Activated naive CD4-positive, alpha-beta T cell treated with anti-CD3 and anti-CD28 coated beads for 36 hours (primary cell): ENCODE results near the gene TP53BP2. TPM values are rescaled to one million over a fixed set of nuclear protein-coding genes. Genes with fewer than 3 reads are reported as not detected.
"Not testable (repeated sequence)": the region's sequence is repeated elsewhere in the genome, so short reads cannot be mapped to it uniquely, and the experiment has no call there.

Experiments
- CTCF ChIA-PET: fragments of 350-600 bp; sonication (Branson Sonifier 250); formaldehyde crosslinking; loops from one replicate; lab custom pipeline; 2021; ENCODE audit warnings: antibody characterized with exemption; lab: Charles Lee
- DNase-seq: peaks from one replicate; pipeline ENCODE4 v3.0.0-alpha.2; 2020
- H3K27ac Mint-ChIP-seq: one replicate; pipeline ENCODE4 v1.8.0; 2021; ENCODE audit warnings: mild to moderate bottlenecking, mixed read lengths
- H3K27me3 Mint-ChIP-seq: one replicate; pipeline ENCODE4 v1.8.0; 2021; ENCODE audit warnings: low read depth, mixed read lengths
- H3K36me3 Mint-ChIP-seq: one replicate; pipeline ENCODE4 v1.8.0; 2021; ENCODE audit warnings: low read depth, mixed read lengths
- H3K4me1 Mint-ChIP-seq: one replicate; pipeline ENCODE4 v1.8.0; 2021; ENCODE audit warnings: low read depth, mixed read lengths
- H3K4me3 Mint-ChIP-seq: one replicate; pipeline ENCODE4 v1.8.0; 2021; ENCODE audit warnings: mild to moderate bottlenecking, moderate library complexity, mixed read lengths
- H3K9me3 Mint-ChIP-seq: one replicate; pipeline ENCODE4 v1.8.0; 2021; ENCODE audit warnings: mixed read lengths
- intact Hi-C: fragments of 100-400 bp; cut with micrococcal nuclease; formaldehyde crosslinking; loops from one replicate; pipeline ENCODE4 v1.15.1; 2023
- total RNA-seq, 2 experiments: library from RNA; stranded (reverse); gene quantifications; one replicate each; pipeline ENCODE4 v1.2.3, GENCODE V29; 2021

TP53BP2 gene
- total RNA-seq, 2 experiments from 2014 or later = 40.8 to 44.2 TPM

- peaks cover 2% of the 10 kb centered on the region for H3K9me3 Mint-ChIP-seq
- H3K4me1 Mint-ChIP-seq = no peaks in the 10 kb centered on the region
- H3K27ac Mint-ChIP-seq = no peak overlapping the region
- intact Hi-C loops = no loop called here
- H3K27me3 Mint-ChIP-seq = peaks cover 8% of the 10 kb centered on the region
- CTCF ChIA-PET = interaction anchor here (0.6 to 1.5 kb wide), 2 partner anchors 10 to 41 kb away, joined by 3 to 4 read pairs; no protein-coding TSS in a partner anchor
- no peak overlapping the region for H3K4me3 Mint-ChIP-seq
- no peaks in the 10 kb centered on the region for H3K36me3 Mint-ChIP-seq
- DNase-seq = no peak
These were observed 25.1 kb upstream of the TP53BP2 start for GRCh38 chr1:223870617-223871574.

- H3K27me3 Mint-ChIP-seq, H3K9me3 Mint-ChIP-seq, DNase-seq, intact Hi-C loops, CTCF ChIA-PET, H3K4me3 Mint-ChIP-seq, H3K36me3 Mint-ChIP-seq, H3K27ac Mint-ChIP-seq, H3K4me1 Mint-ChIP-seq: not testable (repeated sequence)
These were observed 19.0 kb upstream of the TP53BP2 start for GRCh38 chr1:223864599-223865368.

DNA sequence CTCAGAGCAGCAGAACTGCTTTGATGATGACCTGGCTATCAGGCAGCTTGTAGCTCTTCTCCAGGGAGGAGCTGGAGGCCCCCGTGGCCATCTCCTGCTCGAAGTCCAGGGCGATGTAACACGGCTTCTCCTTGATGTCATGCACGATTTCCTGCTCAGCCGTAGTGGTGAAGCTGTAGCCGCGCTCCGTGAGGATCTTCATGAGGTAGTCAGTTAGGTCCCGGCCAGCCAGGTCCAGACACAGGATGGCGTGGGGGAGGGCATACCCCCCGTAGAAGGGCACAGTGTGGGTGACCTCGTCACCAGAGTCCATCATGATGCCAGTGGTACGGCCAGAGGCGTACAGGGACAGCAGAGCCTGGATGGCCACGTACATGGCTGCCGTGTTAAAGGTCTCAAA, 18.3 kb upstream of the TP53BP2 start:
- no peaks in the 10 kb centered on the region for H3K27me3 Mint-ChIP-seq
- H3K9me3 Mint-ChIP-seq = no peaks in the 10 kb centered on the region
- H3K36me3 Mint-ChIP-seq = no peaks in the 10 kb centered on the region
- H3K4me1 Mint-ChIP-seq = no peaks in the 10 kb centered on the region
- DNase-seq = no peak
- CTCF ChIA-PET = no interaction called here
- intact Hi-C loops = no loop called here
- H3K4me3 Mint-ChIP-seq = no peak overlapping the region
- H3K27ac Mint-ChIP-seq = no peak overlapping the region

GRCh38 chr1:223861904-223862303, 16.2 kb upstream of the TP53BP2 start:
- DNase-seq = no peak
- H3K27ac Mint-ChIP-seq = no peak overlapping the region
- intact Hi-C loops = no loop called here
- no peak overlapping the region for H3K4me3 Mint-ChIP-seq
- H3K9me3 Mint-ChIP-seq = no peaks in the 10 kb centered on the region
- no peaks in the 10 kb centered on the region for H3K27me3 Mint-ChIP-seq
- CTCF ChIA-PET = no interaction called here
- H3K4me1 Mint-ChIP-seq = no peaks in the 10 kb centered on the region
- H3K36me3 Mint-ChIP-seq = no peaks in the 10 kb centered on the region

- DNase-seq = no peak
- Mint-ChIP-seq H3K36me3 (no peaks in the 10 kb centered on the region), H3K4me1 (no peaks in the 10 kb centered on the region), H3K27ac (no peak overlapping the region), H3K27me3 (no peaks in the 10 kb centered on the region), H3K4me3 (no peak overlapping the region), H3K9me3 (no peaks in the 10 kb centered on the region)
- intact Hi-C loops = no loop called here
- CTCF ChIA-PET = interaction anchor here (1.2 kb wide), 1 partner anchor 11 kb away, joined by 3 read pairs; no protein-coding TSS in a partner anchor
These were observed 14.4 kb upstream of the TP53BP2 start for GRCh38 chr1:223860051-223860622.

- no peak overlapping the region for H3K27ac Mint-ChIP-seq
These were observed 13.3 kb upstream of the TP53BP2 start for GRCh38 chr1:223859058-223859457.

GRCh38 chr1:223856386-223856785, 10.6 kb upstream of the TP53BP2 start:
- no peak for DNase-seq
- no peaks in the 10 kb centered on the region for H3K36me3 Mint-ChIP-seq
- no peaks in the 10 kb centered on the region for H3K9me3 Mint-ChIP-seq
- no peaks in the 10 kb centered on the region for H3K4me1 Mint-ChIP-seq
- no peak overlapping the region for H3K4me3 Mint-ChIP-seq
- CTCF ChIA-PET = no interaction called here
- no peak overlapping the region for H3K27ac Mint-ChIP-seq
- H3K27me3 Mint-ChIP-seq = peaks cover 3% of the 10 kb centered on the region
- intact Hi-C loops = no loop called here

More at GRCh38 chr1:223859058-223859457, 13.3 kb upstream of the TP53BP2 start:
- H3K4me3 Mint-ChIP-seq = no peak overlapping the region
- no peaks in the 10 kb centered on the region for H3K4me1 Mint-ChIP-seq
- intact Hi-C loops = no loop called here
- DNase-seq = no peak
- no peaks in the 10 kb centered on the region for H3K27me3 Mint-ChIP-seq
- no peaks in the 10 kb centered on the region for H3K36me3 Mint-ChIP-seq
- H3K9me3 Mint-ChIP-seq = no peaks in the 10 kb centered on the region
- CTCF ChIA-PET = no interaction called here

- peaks cover 3% of the 10 kb centered on the region for H3K27me3 Mint-ChIP-seq
These were observed 8.0 kb upstream of the TP53BP2 start for GRCh38 chr1:223853748-223854147.

GRCh38 chr1:223853275-223853674, 7.5 kb upstream of the TP53BP2 start:
- intact Hi-C loops = no loop called here
- peaks cover 8% of the 10 kb centered on the region for H3K4me1 Mint-ChIP-seq
- H3K27ac Mint-ChIP-seq = no peak overlapping the region
- peaks cover 3% of the 10 kb centered on the region for H3K27me3 Mint-ChIP-seq
- DNase-seq = no peak
- peaks cover 3% of the 10 kb centered on the region for H3K9me3 Mint-ChIP-seq
- no peak overlapping the region for H3K4me3 Mint-ChIP-seq
- CTCF ChIA-PET = no interaction called here
- no peaks in the 10 kb centered on the region for H3K36me3 Mint-ChIP-seq

More at GRCh38 chr1:223853748-223854147, 8.0 kb upstream of the TP53BP2 start:
- intact Hi-C loops = no loop called here
- H3K9me3 Mint-ChIP-seq = no peaks in the 10 kb centered on the region
- H3K27ac Mint-ChIP-seq = no peak overlapping the region
- H3K36me3 Mint-ChIP-seq = no peaks in the 10 kb centered on the region
- DNase-seq = no peak
- CTCF ChIA-PET = no interaction called here
- H3K4me1 Mint-ChIP-seq = peaks cover 5% of the 10 kb centered on the region
- H3K4me3 Mint-ChIP-seq = no peak overlapping the region

- CTCF ChIA-PET = interaction anchor here (0.6 kb wide), 1 partner anchor 21 kb away, joined by 3 read pairs; no protein-coding TSS in a partner anchor
- peaks cover 3% of the 10 kb centered on the region for H3K27me3 Mint-ChIP-seq
- H3K9me3 Mint-ChIP-seq = peaks cover 3% of the 10 kb centered on the region
- no peak overlapping the region for H3K4me3 Mint-ChIP-seq
- intact Hi-C loops = no loop called here
- no peak for DNase-seq
- no peak overlapping the region for H3K27ac Mint-ChIP-seq
- no peaks in the 10 kb centered on the region for H3K36me3 Mint-ChIP-seq
- peaks cover 16% of the 10 kb centered on the region for H3K4me1 Mint-ChIP-seq
These were observed 6.6 kb upstream of the TP53BP2 start for GRCh38 chr1:223852337-223852736.

DNA sequence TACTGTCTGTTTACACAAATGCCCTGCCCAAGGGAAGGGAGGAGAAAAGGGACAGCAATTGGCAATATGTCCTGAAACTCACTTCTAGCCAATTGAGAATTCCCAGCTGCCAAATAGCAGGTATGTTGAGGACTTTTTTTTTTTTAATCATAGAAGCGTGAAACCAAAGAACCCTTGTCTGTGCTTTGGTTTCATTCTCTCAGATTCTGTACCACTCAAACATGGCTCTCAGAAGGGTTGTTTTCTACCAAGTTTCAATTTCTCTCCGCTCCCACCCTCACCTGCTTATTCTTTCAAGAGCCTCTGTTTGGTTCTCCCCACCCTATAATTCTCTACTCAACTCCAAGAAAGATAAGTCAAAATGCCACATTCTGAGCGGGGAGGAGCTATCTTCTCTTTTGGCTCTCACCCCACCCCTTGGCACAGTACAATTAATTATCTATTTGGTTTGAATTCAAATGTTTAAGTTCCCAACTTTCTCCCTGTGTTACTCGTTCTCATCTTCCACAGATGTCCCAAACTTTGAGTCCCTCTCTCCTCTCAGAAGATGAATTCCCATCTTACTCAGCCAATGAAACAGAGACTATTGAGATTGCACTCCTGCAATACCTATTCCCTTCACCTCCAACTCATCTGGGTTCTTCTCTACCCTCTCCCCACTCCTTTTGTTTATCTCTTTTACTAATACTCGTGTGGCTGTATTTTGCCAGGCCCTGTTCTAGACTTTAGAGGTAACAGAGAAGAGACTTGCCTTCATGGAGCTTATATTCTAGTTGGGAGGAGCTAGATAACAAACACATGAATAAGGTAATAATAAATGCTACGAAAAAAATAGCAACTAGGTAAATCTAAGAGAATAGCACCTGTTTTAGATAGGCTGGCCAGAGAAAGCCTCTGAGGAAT, 3.9 kb upstream of the TP53BP2 start:
- Mint-ChIP-seq H3K4me3 (no peak overlapping the region), H3K27ac (no peak overlapping the region)

More for the DNA sequence above, 3.9 kb upstream of the TP53BP2 start:
- peaks cover 3% of the 10 kb centered on the region for H3K36me3 Mint-ChIP-seq
- CTCF ChIA-PET = interaction anchor here (0.6 kb wide), 1 partner anchor 436 kb away, joined by 3 read pairs; no protein-coding TSS in a partner anchor
- H3K9me3 Mint-ChIP-seq = peaks cover 3% of the 10 kb centered on the region
- H3K4me1 Mint-ChIP-seq = peaks cover 21% of the 10 kb centered on the region
- H3K27me3 Mint-ChIP-seq = peaks cover 3% of the 10 kb centered on the region
- DNase-seq = no peak
- intact Hi-C loops = loop anchor here (5.0 to 10.0 kb wide), 2 partner anchors 648 to 1855 kb away; no protein-coding TSS in a partner anchor
